K562 (cell line): Measurements from ENCODE around the gene OSCP1. TPM values are rescaled to one million over a fixed set of nuclear protein-coding genes. Genes with fewer than 3 reads are reported as not detected.

ENCODE experiments used
- AFF4 ChIP-seq: sonication (generic); formaldehyde crosslinking; IDR thresholded peaks from 2 replicates; pipeline ENCODE4 v1.8.0; 2023; ENCODE audit warnings: mild to moderate bottlenecking, missing genetic modification reagents
- CXXC5 ChIP-seq: fragments of 250-450 bp; sonication (Bioruptor Pico); IDR thresholded peaks from 2 replicates; pipeline ENCODE4 v1.8.0; 2022; ENCODE audit warnings: inconsistent platforms, mild to moderate bottlenecking, moderate library complexity
- DEAF1 ChIP-seq: fragments of 450-650 bp; formaldehyde crosslinking; IDR thresholded peaks from 2 replicates; pipeline ENCODE4 v1.4.0; 2020; ENCODE audit warnings: mild to moderate bottlenecking, moderate library complexity
- FOXP4 ChIP-seq: sonication (generic); formaldehyde crosslinking; IDR thresholded peaks from 2 replicates; pipeline ENCODE4 v1.8.0; 2022; ENCODE audit warnings: mild to moderate bottlenecking, missing genetic modification reagents, borderline replicate concordance
- HMGXB4 ChIP-seq: sonication (generic); formaldehyde crosslinking; IDR thresholded peaks from 2 replicates; pipeline ENCODE4 v1.8.1; 2023; ENCODE audit warnings: mild to moderate bottlenecking, missing genetic modification reagents
- MLX ChIP-seq, 2 experiments: fragments of 450-650 bp in 1 of 2; sonication (generic) in 1 of 2; formaldehyde crosslinking; conservative IDR thresholded peaks; 2 replicates each; pipeline versions ENCODE4 v1.4.0 to v1.8.1; 2020 to 2022; ENCODE audit warnings: mild to moderate bottlenecking in 1 of 2, missing genetic modification reagents in 1 of 2
- MYNN ChIP-seq, 2 experiments: sonication (generic); formaldehyde crosslinking in 1 of 2; IDR thresholded peaks; 2 replicates each; pipeline versions ENCODE4 v1.5.0 to v1.6.1; 2016 to 2020; ENCODE audit warnings: antibody characterized with exemption in 1 of 2, missing genetic modification reagents in 1 of 2
- SAFB2 ChIP-seq: fragments of 200-400 bp; formaldehyde crosslinking; IDR thresholded peaks from 2 replicates; pipeline ENCODE4 v1.6.1; 2018; ENCODE audit warnings: borderline replicate concordance, low read length, low read depth, moderate library complexity; ENCODE audit not compliant: severe bottlenecking
- TAF9B ChIP-seq: fragments of 450-650 bp; IDR thresholded peaks from 2 replicates; pipeline ENCODE4 v1.6.1; 2018; ENCODE audit warnings: mild to moderate bottlenecking; ENCODE audit not compliant: partially characterized antibody
- THRB ChIP-seq: fragments of 450-650 bp; formaldehyde crosslinking; conservative IDR thresholded peaks from 2 replicates; pipeline ENCODE4 v1.4.0; 2022; ENCODE audit warnings: mild to moderate bottlenecking, missing genetic modification characterization
- TRIM24 ChIP-seq, 2 experiments: fragments of 450-650 bp; IDR thresholded peaks; 2 replicates each; pipeline ENCODE4 v1.6.1; 2016
- ZNF174 ChIP-seq: fragments of 250-450 bp; sonication (Bioruptor Pico); IDR thresholded peaks from 2 replicates; pipeline ENCODE4 v1.4.0; 2020; ENCODE audit warnings: mild to moderate bottlenecking
- ZNF184 ChIP-seq: sonication (generic); formaldehyde crosslinking; IDR thresholded peaks from 2 replicates; pipeline ENCODE4 v1.5.0; 2020; ENCODE audit warnings: missing genetic modification reagents
- ZNF780A ChIP-seq: fragments of 250-450 bp; sonication (Bioruptor Pico); IDR thresholded peaks from 2 replicates; pipeline ENCODE4 v1.5.0; 2021; ENCODE audit warnings: mild to moderate bottlenecking
- polyA plus RNA-seq, 8 experiments: library from polyadenylated mRNA; depleted of rRNA in 4 of 8; stranded (reverse) in 5 of 8; unstranded in 3 of 8; fragments of >200 nt; fragmentation: Nextera tagmentation in 2 of 8; fragmentation: Illumina TruSeq in 1 of 8; extraction: Ambion mirVana in 2 of 8; extraction: Trizol in 1 of 8; gene quantifications; 2 replicates each; pipeline versions ENCODE4 v1.2.1 to v1.2.3, GENCODE V29; 2011 to 2014; ENCODE audit warnings: inconsistent platforms in 1 of 8, missing spikeins in 1 of 8
- total RNA-seq, 7 experiments: library from RNA; depleted of rRNA in 6 of 7; stranded (reverse); fragments of >200 nt in 6 of 7; fragmentation: Illumina TruSeq in 2 of 7; extraction: Trizol in 2 of 7; gene quantifications; 2 replicates each; pipeline versions ENCODE4 v1.2.1 to v1.2.3, GENCODE V29; 2011 to 2021; ENCODE audit warnings: low replicate concordance in 1 of 7

The OSCP1 gene
- total and polyA plus RNA-seq, 9 of the 15 experiments (the other 6 are each of a cell fraction or from before 2014, with no cell fraction given): 0.15 to 0.40 (median 0.33) TPM; not detected in 5

- TF ChIP-seq ZNF780A (CRISPR knock-in tag) (no peak), HMGXB4 (no peak), DEAF1 (CRISPR knock-in tag) (no peak), CXXC5 (CRISPR knock-in tag) (peak; percentile 35), ZNF184 (CRISPR knock-in tag) (no peak), AFF4 (CRISPR knock-in tag) (no peak), MYNN (IDR thresholded peaks at IDR 0.05) (no peak), MYNN (CRISPR knock-in tag; IDR thresholded peaks at IDR 0.05) (no peak), MLX (CRISPR knock-in tag; conservative IDR thresholded peaks at IDR 0.05) (no peak), TRIM24 (IDR thresholded peaks at IDR 0.05) (no peak), FOXP4 (peak; percentile 18; the same call in 1 of the 2 replicates), TAF9B (no peak), SAFB2 (no peak), ZNF174 (CRISPR knock-in tag) (no peak), THRB (no peak)
Measured at GRCh38 chr1:36384542-36385409, 65.5 kb downstream of the OSCP1 start (continued).
